HCT116 (cell line): ENCODE results near the gene TENM4.

Source experiments
- EZH2 ChIP-seq: fragments of 200-600 bp; sonication (generic); IDR thresholded peaks from 2 replicates; pipeline ENCODE4 v1.6.1; 2017; ENCODE audit warnings: antibody characterized with exemption, mixed run types
- JUND ChIP-seq: IDR thresholded peaks from 2 replicates; pipeline ENCODE4 v1.6.1; 2012

DNA sequence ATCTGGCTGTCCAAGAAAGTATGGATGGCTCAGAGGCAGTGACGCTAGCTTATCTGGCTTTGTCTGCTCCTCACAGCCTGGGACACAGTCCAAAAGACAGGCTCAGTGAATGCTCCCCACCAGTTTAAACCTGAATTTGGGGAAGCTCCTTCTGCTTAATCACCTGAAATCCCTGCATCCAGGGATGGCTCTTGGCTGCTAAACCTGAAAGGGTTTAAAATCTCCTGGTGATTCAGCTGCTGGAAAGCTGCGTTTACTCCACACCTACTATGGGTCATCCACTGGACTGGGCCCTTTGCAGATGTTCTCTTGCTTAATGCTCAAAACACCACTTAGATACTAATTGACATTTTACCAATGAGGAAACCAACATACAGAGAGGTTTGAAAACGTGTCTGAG is 564.2 kb downstream of the TENM4 start:
- TF ChIP-seq EZH2 (no peak), JUND (no peak)
